ENCODE measurements around the gene CASP10. TPM values are rescaled to one million over a fixed set of nuclear protein-coding genes. Genes with fewer than 3 reads are reported as not detected.

Gene CASP10
- total and polyA plus RNA-seq, 2 of the 13 experiments (the other 11 are each of a cell fraction or from before 2014, with no cell fraction given) = 22.2 to 23.8 TPM

DNA sequence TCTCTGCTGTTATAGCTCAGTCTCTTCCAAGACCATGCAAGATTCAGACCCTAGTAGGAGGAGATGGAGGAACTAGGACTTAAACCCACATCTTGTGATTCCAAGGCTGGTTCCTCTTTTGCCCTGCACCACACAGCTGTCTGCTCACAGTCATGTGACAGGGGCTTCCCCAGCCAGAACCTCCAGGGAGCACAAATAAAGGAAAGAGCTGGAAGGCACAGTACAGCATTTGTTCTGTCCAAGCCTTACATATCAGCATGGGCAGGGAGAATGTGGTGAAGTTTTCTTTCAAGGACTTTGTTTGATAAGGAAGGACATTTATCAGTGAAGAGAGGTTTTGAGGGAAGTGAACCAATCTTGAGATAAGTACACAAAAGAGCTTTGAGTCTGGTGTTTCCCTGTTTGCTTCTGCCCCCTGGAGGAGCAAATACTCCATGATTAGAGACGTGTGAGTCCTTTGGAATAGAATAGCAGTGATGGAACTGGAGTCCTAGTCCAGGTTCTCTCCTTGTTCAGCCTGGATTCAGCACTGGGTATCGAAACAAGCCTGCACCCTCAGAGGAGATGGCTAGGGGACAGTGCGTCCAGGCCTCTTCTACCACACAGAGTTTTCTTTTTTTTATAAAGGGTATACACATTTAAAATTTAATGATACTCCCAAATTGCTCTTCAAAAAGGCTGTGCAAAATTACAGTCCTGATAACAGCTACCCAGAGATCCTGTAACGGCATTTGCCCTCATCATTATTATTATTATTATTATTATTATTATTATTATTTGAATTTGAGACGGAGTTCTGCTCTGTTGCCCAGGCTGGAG, 24.6 kb upstream of the CASP10 start (continued):
- TF ChIP-seq, protein P1, sequence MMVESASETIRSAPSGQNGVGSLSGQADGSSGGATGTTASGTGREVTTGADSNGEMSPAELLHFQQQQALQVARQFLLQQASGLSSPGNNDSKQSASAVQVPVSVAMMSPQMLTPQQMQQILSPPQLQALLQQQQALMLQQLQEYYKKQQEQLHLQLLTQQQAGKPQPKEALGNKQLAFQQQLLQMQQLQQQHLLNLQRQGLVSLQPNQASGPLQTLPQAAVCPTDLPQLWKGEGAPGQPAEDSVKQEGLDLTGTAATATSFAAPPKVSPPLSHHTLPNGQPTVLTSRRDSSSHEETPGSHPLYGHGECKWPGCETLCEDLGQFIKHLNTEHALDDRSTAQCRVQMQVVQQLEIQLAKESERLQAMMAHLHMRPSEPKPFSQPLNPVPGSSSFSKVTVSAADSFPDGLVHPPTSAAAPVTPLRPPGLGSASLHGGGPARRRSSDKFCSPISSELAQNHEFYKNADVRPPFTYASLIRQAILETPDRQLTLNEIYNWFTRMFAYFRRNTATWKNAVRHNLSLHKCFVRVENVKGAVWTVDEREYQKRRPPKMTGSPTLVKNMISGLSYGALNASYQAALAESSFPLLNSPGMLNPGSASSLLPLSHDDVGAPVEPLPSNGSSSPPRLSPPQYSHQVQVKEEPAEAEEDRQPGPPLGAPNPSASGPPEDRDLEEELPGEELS (CRISPR knock-in tag; IDR thresholded peaks at IDR 0.05) = peak; percentile 40; the same call in 1 of the 2 replicates
- peak; percentile 79; the same call in 1 of the 2 replicates for TF ChIP-seq SP140L (CRISPR knock-in tag; IDR thresholded peaks at IDR 0.05; ENCODE audit: borderline replicate concordance)
- TF ChIP-seq GATAD1 (CRISPR knock-in tag; IDR thresholded peaks at IDR 0.05) = peak; percentile 62; the same call in 1 of the 2 replicates
- TF ChIP-seq NFE2 (CRISPR knock-in tag; IDR thresholded peaks at IDR 0.05) = no peak
- 0 out of 2 replicates have a peak, but pooled peaks have one; percentile 72 for TF ChIP-seq RELA (CRISPR knock-in tag; IDR thresholded peaks at IDR 0.05)
- 0 out of 2 replicates have a peak, but pooled peaks have one; percentile 13 for TF ChIP-seq PATZ1 (CRISPR knock-in tag; IDR thresholded peaks at IDR 0.05)
- TF ChIP-seq, protein P2, sequence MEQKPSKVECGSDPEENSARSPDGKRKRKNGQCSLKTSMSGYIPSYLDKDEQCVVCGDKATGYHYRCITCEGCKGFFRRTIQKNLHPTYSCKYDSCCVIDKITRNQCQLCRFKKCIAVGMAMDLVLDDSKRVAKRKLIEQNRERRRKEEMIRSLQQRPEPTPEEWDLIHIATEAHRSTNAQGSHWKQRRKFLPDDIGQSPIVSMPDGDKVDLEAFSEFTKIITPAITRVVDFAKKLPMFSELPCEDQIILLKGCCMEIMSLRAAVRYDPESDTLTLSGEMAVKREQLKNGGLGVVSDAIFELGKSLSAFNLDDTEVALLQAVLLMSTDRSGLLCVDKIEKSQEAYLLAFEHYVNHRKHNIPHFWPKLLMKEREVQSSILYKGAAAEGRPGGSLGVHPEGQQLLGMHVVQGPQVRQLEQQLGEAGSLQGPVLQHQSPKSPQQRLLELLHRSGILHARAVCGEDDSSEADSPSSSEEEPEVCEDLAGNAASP (CRISPR knock-in tag; IDR thresholded peaks at IDR 0.05; ENCODE audit: borderline replicate concordance) = 0 out of 2 replicates have a peak, but pooled peaks have one; percentile 28
- TF ChIP-seq THAP11 (CRISPR knock-in tag; IDR thresholded peaks at IDR 0.05) = 0 out of 2 replicates have a peak, but pooled peaks have one; percentile 46
- TF ChIP-seq, protein P3, sequence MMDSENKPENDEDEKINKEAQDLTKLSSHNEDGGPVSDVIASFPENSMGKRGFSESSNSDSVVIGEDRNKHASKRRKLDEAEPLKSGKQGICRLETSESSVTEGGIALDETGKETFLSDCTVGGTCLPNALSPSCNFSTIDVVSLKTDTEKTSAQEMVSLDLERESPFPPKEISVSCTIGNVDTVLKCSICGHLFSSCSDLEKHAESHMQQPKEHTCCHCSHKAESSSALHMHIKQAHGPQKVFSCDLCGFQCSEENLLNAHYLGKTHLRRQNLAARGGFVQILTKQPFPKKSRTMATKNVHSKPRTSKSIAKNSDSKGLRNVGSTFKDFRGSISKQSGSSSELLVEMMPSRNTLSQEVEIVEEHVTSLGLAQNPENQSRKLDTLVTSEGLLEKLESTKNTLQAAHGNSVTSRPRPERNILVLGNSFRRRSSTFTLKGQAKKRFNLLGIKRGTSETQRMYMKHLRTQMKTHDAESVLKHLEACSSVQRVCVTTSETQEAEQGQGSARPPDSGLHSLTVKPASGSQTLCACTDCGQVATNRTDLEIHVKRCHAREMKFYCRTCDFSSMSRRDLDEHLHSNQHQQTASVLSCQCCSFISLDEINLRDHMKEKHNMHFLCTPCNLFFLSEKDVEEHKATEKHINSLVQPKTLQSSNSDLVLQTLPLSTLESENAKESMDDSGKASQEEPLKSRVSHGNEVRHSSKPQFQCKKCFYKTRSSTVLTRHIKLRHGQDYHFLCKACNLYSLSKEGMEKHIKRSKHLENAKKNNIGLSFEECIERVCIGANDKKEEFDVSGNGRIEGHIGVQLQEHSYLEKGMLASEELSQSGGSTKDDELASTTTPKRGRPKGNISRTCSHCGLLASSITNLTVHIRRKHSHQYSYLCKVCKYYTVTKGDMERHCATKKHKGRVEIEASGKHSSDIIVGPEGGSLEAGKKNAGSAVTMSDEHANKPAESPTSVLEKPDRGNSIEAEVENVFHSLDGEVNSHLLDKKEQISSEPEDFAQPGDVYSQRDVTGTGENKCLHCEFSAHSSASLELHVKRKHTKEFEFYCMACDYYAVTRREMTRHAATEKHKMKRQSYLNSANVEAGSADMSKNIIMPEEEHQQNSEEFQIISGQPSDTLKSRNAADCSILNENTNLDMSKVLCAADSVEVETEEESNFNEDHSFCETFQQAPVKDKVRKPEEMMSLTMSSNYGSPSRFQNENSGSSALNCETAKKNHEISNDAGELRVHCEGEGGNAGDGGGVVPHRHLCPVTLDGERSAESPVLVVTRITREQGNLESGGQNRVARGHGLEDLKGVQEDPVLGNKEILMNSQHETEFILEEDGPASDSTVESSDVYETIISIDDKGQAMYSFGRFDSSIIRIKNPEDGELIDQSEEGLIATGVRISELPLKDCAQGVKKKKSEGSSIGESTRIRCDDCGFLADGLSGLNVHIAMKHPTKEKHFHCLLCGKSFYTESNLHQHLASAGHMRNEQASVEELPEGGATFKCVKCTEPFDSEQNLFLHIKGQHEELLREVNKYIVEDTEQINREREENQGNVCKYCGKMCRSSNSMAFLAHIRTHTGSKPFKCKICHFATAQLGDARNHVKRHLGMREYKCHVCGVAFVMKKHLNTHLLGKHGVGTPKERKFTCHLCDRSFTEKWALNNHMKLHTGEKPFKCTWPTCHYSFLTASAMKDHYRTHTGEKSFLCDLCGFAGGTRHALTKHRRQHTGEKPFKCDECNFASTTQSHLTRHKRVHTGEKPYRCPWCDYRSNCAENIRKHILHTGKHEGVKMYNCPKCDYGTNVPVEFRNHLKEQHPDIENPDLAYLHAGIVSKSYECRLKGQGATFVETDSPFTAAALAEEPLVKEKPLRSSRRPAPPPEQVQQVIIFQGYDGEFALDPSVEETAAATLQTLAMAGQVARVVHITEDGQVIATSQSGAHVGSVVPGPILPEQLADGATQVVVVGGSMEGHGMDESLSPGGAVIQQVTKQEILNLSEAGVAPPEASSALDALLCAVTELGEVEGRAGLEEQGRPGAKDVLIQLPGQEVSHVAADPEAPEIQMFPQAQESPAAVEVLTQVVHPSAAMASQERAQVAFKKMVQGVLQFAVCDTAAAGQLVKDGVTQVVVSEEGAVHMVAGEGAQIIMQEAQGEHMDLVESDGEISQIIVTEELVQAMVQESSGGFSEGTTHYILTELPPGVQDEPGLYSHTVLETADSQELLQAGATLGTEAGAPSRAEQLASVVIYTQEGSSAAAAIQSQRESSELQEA (CRISPR knock-in tag; IDR thresholded peaks at IDR 0.05; ENCODE audit: not compliant biosample characterization) = no peak
- TF ChIP-seq, protein P4, sequence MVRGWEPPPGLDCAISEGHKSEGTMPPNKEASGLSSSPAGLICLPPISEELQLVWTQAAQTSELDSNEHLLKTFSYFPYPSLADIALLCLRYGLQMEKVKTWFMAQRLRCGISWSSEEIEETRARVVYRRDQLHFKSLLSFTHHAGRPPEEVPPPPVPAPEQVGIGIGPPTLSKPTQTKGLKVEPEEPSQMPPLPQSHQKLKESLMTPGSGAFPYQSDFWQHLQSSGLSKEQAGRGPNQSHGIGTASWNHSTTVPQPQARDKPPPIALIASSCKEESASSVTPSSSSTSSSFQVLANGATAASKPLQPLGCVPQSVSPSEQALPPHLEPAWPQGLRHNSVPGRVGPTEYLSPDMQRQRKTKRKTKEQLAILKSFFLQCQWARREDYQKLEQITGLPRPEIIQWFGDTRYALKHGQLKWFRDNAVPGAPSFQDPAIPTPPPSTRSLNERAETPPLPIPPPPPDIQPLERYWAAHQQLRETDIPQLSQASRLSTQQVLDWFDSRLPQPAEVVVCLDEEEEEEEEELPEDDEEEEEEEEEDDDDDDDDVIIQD (CRISPR knock-in tag; IDR thresholded peaks at IDR 0.05; ENCODE audit: low read depth) = peak; percentile 59; the same call in 1 of the 2 replicates
- TF ChIP-seq CBX2 (IDR thresholded peaks at IDR 0.05; ENCODE audit: low read depth, low read length) = no peak
- no peak for TF ChIP-seq CBX2 (CRISPR knock-in tag; IDR thresholded peaks at IDR 0.05; ENCODE audit: low read depth)

All from HepG2 (cell line).